ENCODE data around the gene PTPN18. TPM values are rescaled to one million over a fixed set of nuclear protein-coding genes. Genes with fewer than 3 reads are reported as not detected.
A peak's percentile ranks its signal among the peaks of the same experiment; 100 is the strongest.

The PTPN18 gene
- total RNA-seq, 1 experiment from 2014 or later, result 229 TPM

GRCh38 chr2:130336877-130337734, 18.8 kb upstream of the PTPN18 start:
- H3K27me3 ChIP-seq (ENCODE audit: low read length), result no peaks in the 10 kb centered on the region
- no peaks in the 10 kb centered on the region for H3K9me3 ChIP-seq (ENCODE audit: low read length)
- H3K9me2 ChIP-seq (replicated peaks; ENCODE audit: insufficient read depth, low read length), result no peaks in the 10 kb centered on the region
- H4K20me1 ChIP-seq (ENCODE audit: insufficient read depth, low read depth, low read length), result no peaks in the 10 kb centered on the region
- peaks cover 8% of the 10 kb centered on the region; the same call in 1 of the 2 replicates for H3K79me2 ChIP-seq (ENCODE audit: low read length)
- peaks cover 9% of the 10 kb centered on the region; the same call in 1 of the 2 replicates for H3K36me3 ChIP-seq (ENCODE audit: insufficient read depth, low read length)
- H3K9ac ChIP-seq (ENCODE audit: low read length), result peak overlapping the region; percentile 70
- DNase-seq, result peak; percentile 90
- peak overlapping the region; percentile 60 for H3K4me3 ChIP-seq (ENCODE audit: low read length)
- peaks cover 38% of the 10 kb centered on the region for H3K4me1 ChIP-seq (ENCODE audit: low read length)
- peak overlapping the region; percentile 77 for H3K4me2 ChIP-seq (ENCODE audit: low read depth, low read length, poor library complexity, severe bottlenecking)
- no peak overlapping the region for H2AFZ ChIP-seq (ENCODE audit: low read length)
- peak overlapping the region; percentile 68 for H3K27ac ChIP-seq (ENCODE audit: low read length)

GRCh38 chr2:130337735-130338325, 18.0 kb upstream of the PTPN18 start:
- peak overlapping the region; percentile 60; the same call in 1 of the 2 replicates for H3K4me3 ChIP-seq (ENCODE audit: low read length)
- no peaks in the 10 kb centered on the region for H3K9me3 ChIP-seq (ENCODE audit: low read length)
- peaks cover 9% of the 10 kb centered on the region for H3K79me2 ChIP-seq (ENCODE audit: low read length)
- no peak overlapping the region for H2AFZ ChIP-seq (ENCODE audit: low read length)
- no peaks in the 10 kb centered on the region for H3K9me2 ChIP-seq (replicated peaks; ENCODE audit: insufficient read depth, low read length)
- H3K27ac ChIP-seq (ENCODE audit: low read length), result peak overlapping the region; percentile 68
- no peaks in the 10 kb centered on the region for H4K20me1 ChIP-seq (ENCODE audit: insufficient read depth, low read depth, low read length)
- peak overlapping the region; percentile 77 for H3K4me2 ChIP-seq (ENCODE audit: low read depth, low read length, poor library complexity, severe bottlenecking)
- H3K9ac ChIP-seq (ENCODE audit: low read length), result peak overlapping the region; percentile 70
- DNase-seq, result no peak
- peaks cover 36% of the 10 kb centered on the region for H3K4me1 ChIP-seq (ENCODE audit: low read length)
- no peaks in the 10 kb centered on the region for H3K27me3 ChIP-seq (ENCODE audit: low read length)
- H3K36me3 ChIP-seq (ENCODE audit: insufficient read depth, low read length), result peaks cover 9% of the 10 kb centered on the region; the same call in 1 of the 2 replicates

DNA sequence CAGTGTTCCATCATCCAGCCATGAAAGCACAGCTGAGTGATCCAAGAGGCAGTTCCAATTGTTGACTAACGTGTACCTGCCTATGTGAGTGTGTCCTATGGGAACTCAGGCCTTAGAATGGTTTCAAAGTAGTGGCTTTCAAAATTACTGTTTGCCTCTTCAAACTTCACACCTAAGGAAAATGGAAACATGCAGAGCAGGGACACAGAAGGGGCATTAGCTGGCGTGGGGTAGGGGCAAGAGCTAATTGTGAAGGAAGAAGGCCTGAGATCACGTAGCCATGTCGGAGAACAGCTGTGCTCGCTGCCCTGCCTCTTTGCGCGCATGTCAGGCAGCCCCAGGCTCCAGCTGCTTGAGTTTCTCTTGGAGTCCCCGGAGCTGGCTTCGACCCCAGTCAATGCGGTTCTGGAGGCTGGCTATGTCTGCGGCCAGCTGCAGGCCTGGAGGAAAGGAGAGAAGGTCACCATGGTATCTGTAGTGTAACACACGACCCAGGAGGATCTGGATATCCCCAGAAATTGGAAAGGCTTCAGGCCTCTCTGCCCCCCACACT, 17.0 kb upstream of the PTPN18 start:
- no peaks in the 10 kb centered on the region for H3K27me3 ChIP-seq (ENCODE audit: low read length)
- H3K9me2 ChIP-seq (replicated peaks; ENCODE audit: insufficient read depth, low read length), result no peaks in the 10 kb centered on the region
- H3K9ac ChIP-seq (ENCODE audit: low read length), result no peak overlapping the region
- H4K20me1 ChIP-seq (ENCODE audit: insufficient read depth, low read depth, low read length), result no peaks in the 10 kb centered on the region
- H2AFZ ChIP-seq (ENCODE audit: low read length), result no peak overlapping the region
- peak overlapping the region; percentile 68 for H3K27ac ChIP-seq (ENCODE audit: low read length)
- H3K9me3 ChIP-seq (ENCODE audit: low read length), result no peaks in the 10 kb centered on the region
- H3K36me3 ChIP-seq (ENCODE audit: insufficient read depth, low read length), result peaks cover 13% of the 10 kb centered on the region; the same call in 1 of the 2 replicates
- no peak for DNase-seq
- no peak overlapping the region for H3K4me3 ChIP-seq (ENCODE audit: low read length)
- no peak overlapping the region for H3K4me2 ChIP-seq (ENCODE audit: low read depth, low read length, poor library complexity, severe bottlenecking)
- H3K4me1 ChIP-seq (ENCODE audit: low read length), result peaks cover 34% of the 10 kb centered on the region
- peaks cover 20% of the 10 kb centered on the region for H3K79me2 ChIP-seq (ENCODE audit: low read length)

GRCh38 chr2:130339885-130340745, 15.7 kb upstream of the PTPN18 start:
- Histone ChIP-seq H3K9ac (ENCODE audit: low read length) (peak overlapping the region; percentile 97; the same call in 1 of the 2 replicates), H3K27me3 (ENCODE audit: low read length) (no peaks in the 10 kb centered on the region), H4K20me1 (ENCODE audit: insufficient read depth, low read depth, low read length) (no peaks in the 10 kb centered on the region), H3K36me3 (ENCODE audit: insufficient read depth, low read length) (peaks cover 22% of the 10 kb centered on the region), H3K4me2 (ENCODE audit: low read depth, low read length, poor library complexity, severe bottlenecking) (peak overlapping the region; percentile 73), H3K4me1 (ENCODE audit: low read length) (peaks cover 45% of the 10 kb centered on the region), H3K9me3 (ENCODE audit: low read length) (no peaks in the 10 kb centered on the region), H3K79me2 (ENCODE audit: low read length) (peaks cover 32% of the 10 kb centered on the region), H3K4me3 (ENCODE audit: low read length) (no peak overlapping the region), H3K9me2 (replicated peaks; ENCODE audit: insufficient read depth, low read length) (no peaks in the 10 kb centered on the region), H2AFZ (ENCODE audit: low read length) (no peak overlapping the region), H3K27ac (ENCODE audit: low read length) (peak overlapping the region; percentile 70; the same call in 1 of the 2 replicates)
- no peak for DNase-seq

DNA sequence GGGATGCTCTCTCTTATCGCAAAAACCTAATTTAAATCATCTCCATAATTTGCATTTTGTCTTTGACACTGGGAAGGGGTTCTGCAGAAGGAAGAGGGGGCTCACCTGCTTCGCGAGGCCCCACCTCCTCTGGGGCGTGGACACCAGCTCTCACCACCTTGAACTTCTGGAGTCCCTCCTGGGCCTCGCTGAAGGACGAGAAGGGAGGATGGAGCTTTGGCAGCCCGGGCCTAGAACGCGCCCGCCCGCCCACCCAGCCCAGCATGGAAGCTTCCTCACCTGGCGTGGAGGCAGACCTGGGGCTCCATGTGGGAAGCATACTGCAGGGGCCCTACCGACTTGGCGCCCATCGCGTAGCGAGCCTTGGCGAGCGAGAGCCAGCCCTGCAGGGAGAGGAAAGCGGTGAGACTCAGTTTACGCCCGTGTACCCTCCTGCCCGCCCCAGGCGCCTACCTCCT, 14.3 kb upstream of the PTPN18 start:
- Histone ChIP-seq H3K4me2 (ENCODE audit: low read depth, low read length, poor library complexity, severe bottlenecking) (peak overlapping the region; percentile 73), H4K20me1 (ENCODE audit: insufficient read depth, low read depth, low read length) (no peaks in the 10 kb centered on the region), H3K9me2 (replicated peaks; ENCODE audit: insufficient read depth, low read length) (no peaks in the 10 kb centered on the region), H3K79me2 (ENCODE audit: low read length) (peaks cover 45% of the 10 kb centered on the region), H3K27ac (ENCODE audit: low read length) (peak overlapping the region; percentile 96), H3K27me3 (ENCODE audit: low read length) (no peaks in the 10 kb centered on the region), H3K36me3 (ENCODE audit: insufficient read depth, low read length) (peaks cover 37% of the 10 kb centered on the region), H2AFZ (ENCODE audit: low read length) (peak overlapping the region; percentile 60; the same call in 1 of the 2 replicates), H3K9me3 (ENCODE audit: low read length) (no peaks in the 10 kb centered on the region), H3K4me1 (ENCODE audit: low read length) (peaks cover 58% of the 10 kb centered on the region), H3K4me3 (ENCODE audit: low read length) (peak overlapping the region; percentile 95), H3K9ac (ENCODE audit: low read length) (peak overlapping the region; percentile 97)
- DNase-seq, result peak; percentile 81

GRCh38 chr2:130342020-130342532, 13.8 kb upstream of the PTPN18 start:
- Histone ChIP-seq H3K4me2 (ENCODE audit: low read depth, low read length, poor library complexity, severe bottlenecking) (peak overlapping the region; percentile 73), H3K9ac (ENCODE audit: low read length) (peak overlapping the region; percentile 97), H3K79me2 (ENCODE audit: low read length) (peaks cover 45% of the 10 kb centered on the region), H3K27me3 (ENCODE audit: low read length) (no peaks in the 10 kb centered on the region), H3K36me3 (ENCODE audit: insufficient read depth, low read length) (peaks cover 42% of the 10 kb centered on the region), H3K27ac (ENCODE audit: low read length) (peak overlapping the region; percentile 96), H3K4me1 (ENCODE audit: low read length) (peaks cover 60% of the 10 kb centered on the region), H3K9me2 (replicated peaks; ENCODE audit: insufficient read depth, low read length) (no peaks in the 10 kb centered on the region), H3K9me3 (ENCODE audit: low read length) (no peaks in the 10 kb centered on the region), H2AFZ (ENCODE audit: low read length) (peak overlapping the region; percentile 60), H3K4me3 (ENCODE audit: low read length) (peak overlapping the region; percentile 95), H4K20me1 (ENCODE audit: insufficient read depth, low read depth, low read length) (no peaks in the 10 kb centered on the region)
- peak; percentile 96 for DNase-seq

- DNase-seq, result peak; percentile 99
- H4K20me1 ChIP-seq (ENCODE audit: insufficient read depth, low read depth, low read length), result no peaks in the 10 kb centered on the region
- H3K9me2 ChIP-seq (replicated peaks; ENCODE audit: insufficient read depth, low read length), result no peaks in the 10 kb centered on the region
- peak within 1 kb of the TSS; percentile 96 for H3K27ac ChIP-seq (ENCODE audit: low read length)
- peak within 1 kb of the TSS; percentile 95 for H3K4me3 ChIP-seq (ENCODE audit: low read length)
- H3K9ac ChIP-seq (ENCODE audit: low read length), result peak within 1 kb of the TSS; percentile 97
- H3K79me2 ChIP-seq (ENCODE audit: low read length), result peaks cover 49% of the 10 kb centered on the region
- H3K4me2 ChIP-seq (ENCODE audit: low read depth, low read length, poor library complexity, severe bottlenecking), result peak within 1 kb of the TSS; percentile 73
- H3K4me1 ChIP-seq (ENCODE audit: low read length), result peaks cover 60% of the 10 kb centered on the region
- H3K36me3 ChIP-seq (ENCODE audit: insufficient read depth, low read length), result peaks cover 48% of the 10 kb centered on the region
- no peaks in the 10 kb centered on the region for H3K9me3 ChIP-seq (ENCODE audit: low read length)
- peak within 1 kb of the TSS; percentile 60 for H2AFZ ChIP-seq (ENCODE audit: low read length)
- H3K27me3 ChIP-seq (ENCODE audit: low read length), result no peaks in the 10 kb centered on the region
These were observed 13.2 kb upstream of the PTPN18 start, which contains the start of gene IMP4 for GRCh38 chr2:130342533-130343275. Gene IMP4, plus strand, starts transcription at chr2:130342897. Its CDS starts 36 bp downstream, at chr2:130342933.

Measured in Karpas-422 (cell line).